ENCODE results near the gene IL10RB. TPM values are rescaled to one million over a fixed set of nuclear protein-coding genes. Genes with fewer than 3 reads are reported as not detected.
"Not testable (repeated sequence)": the region's sequence is repeated elsewhere in the genome, so short reads cannot be mapped to it uniquely, and the experiment has no call there.

Gene IL10RB
- total RNA-seq, 3 donors from 2014 or later (not counting 1 experiment from before 2014, with no cell fraction given): 18.4 to 27.8 (median 27.3) TPM

GRCh38 chr21:33238565-33239255 lies 27.5 kb upstream of the IL10RB start:
- intact Hi-C loops (cut with micrococcal nuclease): loop anchor here (2.0 to 5.0 kb wide), 3 partner anchors 22 to 84 kb away; partner anchors contain the start of gene IFNAR1
- Mint-ChIP-seq H3K27ac (peak overlapping the region; percentile 91 to 97), H3K4me3 (peak overlapping the region; percentile 85), H3K36me3 (peaks cover 5% of the 10 kb centered on the region), H3K4me1 (peaks cover 83 to 86% of the 10 kb centered on the region in 2 donors), H3K27me3 (ENCODE audit: low read depth in 2 of 2) (no peaks in the 10 kb centered on the region), H3K9me3 (no peaks in the 10 kb centered on the region)
- ATAC-seq (peak; percentile 67 to 78 (median 71)), DNase-seq (peak in 1 of 2 donors; percentile 64)
- Histone ChIP-seq H3K4me1 (ENCODE audit: control insufficient read depth, insufficient read depth, low read length) (peaks cover 76% of the 10 kb centered on the region), H3K9me3 (ENCODE audit: control insufficient read depth, insufficient read depth, low read length) (no peaks in the 10 kb centered on the region), H3K4me3 (ENCODE audit: low read length) (no peak overlapping the region), H3K27me3 (ENCODE audit: control insufficient read depth, insufficient read depth, low read length) (no peaks in the 10 kb centered on the region), H3K27ac (ENCODE audit: low read length) (peak overlapping the region; percentile 84), H3K36me3 (ENCODE audit: control insufficient read depth, insufficient read depth, low read length) (peaks cover 15% of the 10 kb centered on the region)
- TF ChIP-seq CTCF (IDR thresholded peaks at IDR 0.05): no peak
- WGBS (ENCODE audit: insufficient coverage): 14% methylated on average over 2 of the region's 7 CpGs

- H3K27me3 Mint-ChIP-seq (ENCODE audit: low read depth in 2 of 2); H3K27me3 ChIP-seq (ENCODE audit: control insufficient read depth, insufficient read depth, low read length); ATAC-seq; H3K4me3 ChIP-seq (ENCODE audit: low read length); H3K9me3 Mint-ChIP-seq; DNase-seq; H3K9me3 ChIP-seq (ENCODE audit: control insufficient read depth, insufficient read depth, low read length): not testable (repeated sequence)
- peaks cover 17% of the 10 kb centered on the region for H3K36me3 ChIP-seq (ENCODE audit: control insufficient read depth, insufficient read depth, low read length)
- H3K27ac Mint-ChIP-seq: peak overlapping the region; percentile 91 to 97
- H3K4me1 Mint-ChIP-seq: peaks cover 86 to 88% of the 10 kb centered on the region in 2 donors
- peak overlapping the region; percentile 63 for H3K27ac ChIP-seq (ENCODE audit: low read length)
- peak overlapping the region; percentile 85 for H3K4me3 Mint-ChIP-seq
- peaks cover 80% of the 10 kb centered on the region for H3K4me1 ChIP-seq (ENCODE audit: control insufficient read depth, insufficient read depth, low read length)
- intact Hi-C loops (cut with micrococcal nuclease): loop anchor here (2.0 to 5.0 kb wide), 3 partner anchors 21 to 83 kb away; partner anchors contain the start of gene IFNAR1
- H3K36me3 Mint-ChIP-seq: peaks cover 13% of the 10 kb centered on the region
Measured at GRCh38 chr21:33239559-33240127, 26.5 kb upstream of the IL10RB start.

- no peak for TF ChIP-seq CTCF (IDR thresholded peaks at IDR 0.05)
- Histone ChIP-seq H3K9me3 (ENCODE audit: control insufficient read depth, insufficient read depth, low read length) (no peaks in the 10 kb centered on the region), H3K36me3 (ENCODE audit: control insufficient read depth, insufficient read depth, low read length) (peaks cover 24% of the 10 kb centered on the region), H3K4me1 (ENCODE audit: control insufficient read depth, insufficient read depth, low read length) (peaks cover 76% of the 10 kb centered on the region), H3K27me3 (ENCODE audit: control insufficient read depth, insufficient read depth, low read length) (no peaks in the 10 kb centered on the region), H3K4me3 (ENCODE audit: low read length) (no peak overlapping the region), H3K27ac (ENCODE audit: low read length) (no peak overlapping the region)
- Mint-ChIP-seq H3K27me3 (ENCODE audit: low read depth in 2 of 2) (no peaks in the 10 kb centered on the region), H3K36me3 (peaks cover 21% of the 10 kb centered on the region), H3K27ac (peak overlapping the region; percentile 91 to 97), H3K4me3 (peak overlapping the region; percentile 84), H3K4me1 (peaks cover 85 to 88% of the 10 kb centered on the region in 2 donors), H3K9me3 (no peaks in the 10 kb centered on the region)
- ATAC-seq: no peak
- DNase-seq: no peak
- intact Hi-C loops (cut with micrococcal nuclease): no loop called here
- WGBS (ENCODE audit: insufficient coverage): 100% methylated on average over 1 of the region's 2 CpGs
Measured at GRCh38 chr21:33240404-33240803, 25.8 kb upstream of the IL10RB start.

GRCh38 chr21:33241846-33242245 lies 24.3 kb upstream of the IL10RB start:
- Histone ChIP-seq H3K27me3 (ENCODE audit: control insufficient read depth, insufficient read depth, low read length) (no peaks in the 10 kb centered on the region), H3K4me1 (ENCODE audit: control insufficient read depth, insufficient read depth, low read length) (peaks cover 67% of the 10 kb centered on the region), H3K36me3 (ENCODE audit: control insufficient read depth, insufficient read depth, low read length) (peaks cover 33% of the 10 kb centered on the region), H3K9me3 (ENCODE audit: control insufficient read depth, insufficient read depth, low read length) (no peaks in the 10 kb centered on the region), H3K4me3 (ENCODE audit: low read length) (no peak overlapping the region), H3K27ac (ENCODE audit: low read length) (peak overlapping the region; percentile 1)
- peaks cover 36% of the 10 kb centered on the region for H3K36me3 Mint-ChIP-seq
- ATAC-seq (no peak), DNase-seq (peak in 1 of 2 donors; percentile 59)
- H3K4me1 Mint-ChIP-seq: peaks cover 82 to 88% of the 10 kb centered on the region in 2 donors
- intact Hi-C loops (cut with micrococcal nuclease): no loop called here
- peak overlapping the region; percentile 68 for H3K4me3 Mint-ChIP-seq
- peak overlapping the region; percentile 91 to 97 for H3K27ac Mint-ChIP-seq
- TF ChIP-seq CTCF (IDR thresholded peaks at IDR 0.05): no peak
- WGBS (ENCODE audit: insufficient coverage): 50% methylated on average over 1 of the region's 2 CpGs
- no peaks in the 10 kb centered on the region for H3K27me3 Mint-ChIP-seq (ENCODE audit: low read depth in 2 of 2)
- H3K9me3 Mint-ChIP-seq: no peaks in the 10 kb centered on the region

GRCh38 chr21:33242846-33243245 lies 23.3 kb upstream of the IL10RB start:
- ATAC-seq: not testable (repeated sequence)
- peaks cover 78 to 85% of the 10 kb centered on the region in 2 donors for H3K4me1 Mint-ChIP-seq
- H3K36me3 ChIP-seq (ENCODE audit: control insufficient read depth, insufficient read depth, low read length): peaks cover 40% of the 10 kb centered on the region

More at GRCh38 chr21:33242846-33243245, 23.3 kb upstream of the IL10RB start:
- H3K4me3 ChIP-seq (ENCODE audit: low read length); DNase-seq; intact Hi-C loops (cut with micrococcal nuclease); H3K27ac ChIP-seq (ENCODE audit: low read length); H3K4me3 Mint-ChIP-seq; H3K27me3 ChIP-seq (ENCODE audit: control insufficient read depth, insufficient read depth, low read length); H3K27me3 Mint-ChIP-seq (ENCODE audit: low read depth in 2 of 2); H3K9me3 Mint-ChIP-seq; H3K9me3 ChIP-seq (ENCODE audit: control insufficient read depth, insufficient read depth, low read length): not testable (repeated sequence)
- Mint-ChIP-seq H3K36me3 (peaks cover 44% of the 10 kb centered on the region), H3K27ac (peak overlapping the region in 1 of 2 donors; percentile 84)
- WGBS (ENCODE audit: insufficient coverage): 93% methylated on average over 8 of the region's 8 CpGs
- peaks cover 66% of the 10 kb centered on the region for H3K4me1 ChIP-seq (ENCODE audit: control insufficient read depth, insufficient read depth, low read length)

All from natural killer cell (primary cell).